NCI-H2107 (cell line): ENCODE results near the gene CDCA7L.
"Not testable (repeated sequence)": the region's sequence is repeated elsewhere in the genome, so short reads cannot be mapped to it uniquely, and the experiment has no call there.

Experiments
- DNase-seq: peaks from one replicate; lab custom pipeline; 2025; lab: John Stamatoyannopoulos, UW

Gene CDCA7L

DNA sequence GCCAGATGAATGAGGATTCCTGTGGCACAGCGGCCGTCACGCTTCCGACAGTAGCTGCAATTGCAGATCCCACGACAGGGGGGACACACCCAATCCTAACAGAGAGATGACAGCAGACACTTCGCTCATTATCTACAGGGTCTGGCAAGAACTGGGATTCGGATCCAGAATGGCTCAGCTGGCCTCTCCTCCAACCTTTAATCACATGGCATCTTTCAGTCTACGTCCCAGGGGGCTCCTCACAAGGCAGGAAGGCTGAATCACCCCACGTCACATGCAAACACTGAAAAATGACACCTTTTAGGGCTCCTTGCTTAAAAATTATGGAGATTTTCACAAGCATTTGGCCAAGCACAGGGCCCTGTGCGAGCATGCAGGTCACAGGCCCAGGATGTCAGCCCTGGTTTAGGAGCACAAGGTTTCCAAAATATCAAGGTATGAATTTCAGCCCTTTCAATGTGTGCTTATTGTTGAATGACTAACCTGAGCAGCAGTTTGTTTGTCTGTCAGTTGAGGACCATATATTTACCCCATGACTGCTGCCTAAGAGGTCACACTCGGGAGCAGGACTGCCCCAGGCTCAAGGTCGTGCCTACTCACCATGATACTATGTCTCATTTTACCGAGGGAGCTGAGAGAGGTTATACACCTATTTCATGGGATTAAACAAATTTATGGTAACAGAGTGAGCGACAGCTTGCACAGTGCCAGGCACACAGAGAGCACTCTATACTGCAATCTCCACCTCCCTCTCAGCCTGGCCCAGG, 42.5 kb downstream of the CDCA7L start:
- no peak for DNase-seq

DNA sequence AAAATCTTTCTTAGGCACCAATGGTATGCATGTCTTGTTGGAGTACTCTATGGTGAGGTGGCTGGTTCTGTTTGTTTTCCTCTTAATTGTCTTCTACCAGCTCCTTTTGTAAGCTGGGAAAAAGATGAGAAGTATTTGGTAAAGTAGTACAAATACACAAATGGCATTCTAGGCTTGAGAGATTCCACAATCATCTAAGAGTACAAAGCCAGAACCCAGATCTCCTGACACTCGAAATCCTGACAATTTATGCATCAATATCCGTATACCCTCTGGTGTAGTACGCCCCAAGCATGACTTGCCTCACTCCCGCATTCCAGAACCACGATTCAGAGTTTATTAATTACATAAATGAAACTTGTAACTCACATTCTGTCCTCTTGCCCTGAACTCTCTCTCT, 43.5 kb downstream of the CDCA7L start:
- no peak for DNase-seq

DNA sequence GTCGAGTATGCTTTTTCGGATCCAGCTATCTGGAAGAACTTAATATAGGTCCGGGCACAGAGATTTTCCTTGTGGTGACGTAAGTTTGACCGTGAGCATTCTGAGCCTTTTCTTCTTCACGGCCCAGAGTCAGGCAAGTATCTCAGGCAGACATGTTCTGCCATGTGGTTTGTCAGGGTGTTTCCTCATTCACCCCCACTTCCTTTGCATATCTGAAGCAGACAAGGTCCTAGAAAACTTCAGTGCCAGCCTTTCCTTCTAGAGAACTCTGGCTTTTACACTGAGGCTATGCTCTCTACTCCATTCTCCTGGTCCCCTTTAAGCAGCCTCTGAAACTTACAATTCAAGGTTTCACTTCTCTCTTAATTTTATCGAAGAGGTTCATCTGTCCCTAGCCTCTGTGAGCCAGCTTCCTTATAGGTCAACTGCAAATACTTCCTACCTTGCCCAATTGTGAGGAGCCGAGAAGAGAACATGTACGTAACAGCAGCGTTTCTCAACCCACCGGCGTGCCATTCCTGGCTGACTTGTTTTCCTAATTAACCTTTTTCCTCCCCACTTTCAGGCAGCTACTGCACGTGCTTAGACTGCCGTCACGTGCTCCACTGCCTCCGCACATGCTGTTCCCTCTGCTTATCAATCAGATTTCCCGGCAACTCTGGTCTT, 47.3 kb downstream of the CDCA7L start:
- no peak for DNase-seq

DNA sequence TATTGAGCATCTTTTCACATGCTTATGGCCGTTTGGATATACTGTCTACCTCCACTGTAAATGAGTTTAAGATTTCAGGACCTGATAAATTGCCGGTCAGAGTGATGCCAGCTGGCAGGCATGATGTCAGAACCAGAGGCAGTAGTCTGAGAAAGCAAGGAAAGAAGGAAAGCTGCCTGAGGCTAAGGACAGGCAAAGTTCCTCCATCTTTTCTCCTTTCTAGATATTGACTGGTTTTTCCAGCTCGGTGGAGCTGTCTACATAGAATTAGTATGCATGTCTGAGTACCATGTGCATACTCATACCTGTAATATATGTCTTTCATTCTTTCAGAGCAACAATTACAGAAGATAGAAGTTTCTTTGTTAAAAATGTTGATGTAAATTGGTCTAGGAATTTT, 52.3 kb downstream of the CDCA7L start:
- DNase-seq = no peak

DNA sequence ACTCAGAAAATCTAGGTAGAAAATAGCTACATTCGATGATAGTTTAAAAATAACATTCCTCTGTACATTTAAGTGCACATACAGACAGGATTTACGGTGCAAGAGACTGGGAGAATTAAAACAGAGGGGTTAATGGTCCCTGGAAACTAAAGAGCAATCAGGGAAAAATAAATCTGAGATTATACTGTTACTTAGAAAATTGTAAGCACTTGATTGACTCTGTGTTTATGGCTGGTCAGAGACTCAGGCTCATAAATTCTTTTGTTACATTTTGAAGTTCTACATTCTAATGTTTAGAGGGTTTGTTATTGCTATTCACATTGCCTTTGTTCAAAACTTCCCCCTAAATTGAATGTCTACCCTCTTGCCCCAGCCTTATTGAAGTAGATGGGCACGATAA, 54.4 kb downstream of the CDCA7L start:
- no peak for DNase-seq

DNA sequence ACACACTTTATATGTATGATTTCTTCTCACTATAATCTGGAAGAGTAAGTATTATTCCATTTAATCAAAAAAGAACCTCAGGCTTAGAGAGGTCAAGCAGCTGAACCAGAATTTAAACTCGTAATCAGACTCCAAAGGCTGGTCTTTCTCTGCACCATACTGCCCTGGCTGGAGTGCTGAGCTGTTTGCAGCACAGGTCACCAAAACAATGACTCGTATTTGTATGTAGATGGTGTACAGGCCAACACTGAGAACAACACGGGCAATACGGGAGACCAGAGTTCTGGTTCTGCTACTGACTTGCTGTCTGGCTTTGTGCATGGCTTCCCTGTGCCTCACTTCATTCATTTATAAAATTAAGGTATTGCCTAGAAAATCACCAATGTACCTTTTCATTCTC, 57.9 kb downstream of the CDCA7L start:
- DNase-seq = no peak

DNA sequence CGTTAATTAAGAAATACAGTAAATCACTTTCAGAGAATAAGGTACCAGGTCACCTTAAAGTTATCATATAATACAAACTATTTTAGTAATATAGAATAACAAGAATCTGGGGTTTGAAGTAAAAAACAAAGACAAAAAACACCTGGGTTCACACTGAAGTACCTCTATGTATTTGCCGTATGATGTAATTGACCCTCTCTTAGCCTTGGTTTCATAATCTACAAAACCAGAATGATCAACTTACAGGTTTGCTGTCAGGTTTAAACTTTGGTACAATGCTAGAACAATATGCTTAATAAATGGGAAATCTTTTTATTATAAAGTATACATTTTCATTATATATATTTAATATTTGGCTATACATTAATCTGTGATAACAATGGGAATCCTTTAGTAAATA, 58.3 kb downstream of the CDCA7L start:
- DNase-seq = no peak

DNA sequence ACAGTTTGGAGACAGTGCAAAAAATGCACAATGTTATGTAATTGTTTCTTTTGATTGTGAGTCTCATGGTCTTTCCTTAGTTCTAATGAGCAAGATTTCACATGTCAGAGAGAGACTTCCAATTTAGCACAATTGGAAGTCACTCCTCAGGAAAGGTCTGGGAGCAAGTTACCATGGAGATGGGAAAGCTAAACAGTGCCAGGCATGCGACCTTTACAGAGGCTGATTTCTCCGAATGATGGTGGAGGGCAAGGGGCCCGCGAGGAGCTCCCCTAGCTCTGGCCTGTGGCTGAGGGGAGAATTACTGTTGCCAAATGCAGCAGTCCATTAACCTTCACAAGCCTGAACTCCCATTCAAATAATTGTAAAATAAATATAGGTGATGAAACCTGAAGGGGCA, 59.3 kb downstream of the CDCA7L start:
- no peak for DNase-seq

DNA sequence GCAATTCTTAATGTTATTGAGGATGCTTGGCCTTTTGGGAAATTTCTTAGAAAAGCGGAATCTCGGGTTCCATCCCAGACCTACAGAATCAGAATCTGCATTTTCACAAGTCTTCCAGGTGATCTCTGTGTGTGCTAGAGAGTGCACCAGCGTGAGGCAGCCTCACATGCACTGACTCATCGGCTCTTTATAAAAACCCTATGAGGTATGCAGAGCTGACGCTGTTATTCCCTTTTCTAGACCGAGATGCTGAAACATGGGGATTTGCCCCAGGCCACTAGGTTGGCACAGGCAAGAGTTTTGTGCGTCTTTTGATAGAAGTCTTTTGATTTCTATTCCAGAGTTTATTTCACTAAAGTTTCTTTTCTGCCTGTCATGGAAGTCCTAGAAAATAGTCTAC, 61.2 kb downstream of the CDCA7L start:
- no peak for DNase-seq

DNA sequence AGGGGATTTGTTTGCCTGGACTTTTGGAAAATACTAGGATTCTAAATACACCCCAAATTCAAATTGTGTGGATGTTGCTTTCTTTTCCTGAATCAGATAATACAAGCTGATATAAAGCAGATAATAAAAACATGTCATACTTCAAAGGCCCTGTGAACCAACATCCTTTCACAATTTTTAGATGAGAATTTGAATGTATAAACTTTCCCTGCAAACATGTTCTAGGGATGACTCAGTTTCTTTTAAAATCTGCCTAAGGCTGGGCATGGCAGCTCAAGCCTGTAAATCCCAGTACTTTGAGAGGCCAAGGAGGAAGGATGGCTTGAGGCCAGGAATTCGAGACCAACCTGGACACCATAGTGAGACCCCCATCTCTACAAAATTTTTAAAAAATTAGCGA, 62.2 kb downstream of the CDCA7L start:
- DNase-seq = not testable (repeated sequence)

DNA sequence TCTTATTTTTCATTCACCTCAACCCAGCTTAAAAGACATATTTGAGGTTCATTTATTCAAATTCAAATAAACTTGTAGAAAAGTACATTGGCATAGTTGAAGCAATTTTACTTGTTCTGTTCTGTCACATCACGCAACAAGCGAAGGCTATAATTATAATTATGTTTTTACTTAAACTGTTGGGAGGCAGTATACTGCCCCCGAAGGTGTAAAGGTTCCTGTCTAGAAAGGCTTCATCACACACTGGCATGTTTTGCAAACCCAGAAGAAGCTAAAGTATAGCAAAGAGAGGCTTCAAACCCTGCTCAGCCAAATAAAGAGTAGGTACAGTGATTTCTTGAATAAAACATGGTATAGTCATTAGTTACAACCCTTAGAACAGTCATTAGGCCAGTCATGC, 62.6 kb downstream of the CDCA7L start:
- no peak for DNase-seq

DNA sequence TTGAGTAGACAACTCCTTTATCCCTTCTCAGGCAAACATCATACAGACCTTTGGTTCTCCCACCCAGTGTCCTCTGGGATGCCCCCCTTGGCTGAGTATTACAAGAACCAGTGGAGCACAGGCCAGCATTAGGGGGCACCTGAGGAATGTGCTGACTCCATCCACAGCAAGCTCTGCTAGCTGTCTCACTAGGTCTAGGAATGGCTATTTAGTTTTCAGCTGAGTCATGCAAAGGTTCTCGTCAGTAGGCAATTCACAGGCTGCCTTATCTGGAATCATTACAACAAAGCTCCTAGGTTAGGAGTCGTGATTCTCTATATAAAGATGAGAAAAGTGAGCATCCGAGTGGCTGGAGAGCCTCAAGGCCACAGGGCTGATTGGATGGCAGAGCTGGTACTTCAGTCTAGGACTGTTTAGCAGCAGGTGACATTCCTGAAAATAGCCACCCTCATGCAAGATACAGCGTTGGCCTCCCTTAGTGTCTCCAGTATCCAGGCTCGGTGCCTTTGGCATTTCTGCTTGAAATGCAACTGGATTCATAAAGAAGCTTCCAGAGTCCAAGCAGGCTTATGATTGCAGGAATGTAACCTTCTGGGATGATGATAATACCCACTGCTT, 75.8 kb downstream of the CDCA7L start:
- DNase-seq = no peak

DNA sequence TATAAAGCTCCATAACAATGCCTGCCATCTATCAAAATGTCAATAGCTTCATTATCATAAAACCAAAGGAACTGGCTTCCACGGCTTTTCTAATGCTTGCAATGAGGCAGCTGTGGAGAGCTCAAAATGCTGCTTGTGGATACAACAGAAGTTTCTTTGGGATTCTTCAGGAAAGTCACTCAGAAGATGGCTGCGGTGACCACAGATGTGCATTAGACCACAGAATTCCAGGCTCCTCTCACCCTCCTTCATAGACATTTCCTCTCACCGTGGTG, 77.2 kb downstream of the CDCA7L start:
- no peak for DNase-seq

DNA sequence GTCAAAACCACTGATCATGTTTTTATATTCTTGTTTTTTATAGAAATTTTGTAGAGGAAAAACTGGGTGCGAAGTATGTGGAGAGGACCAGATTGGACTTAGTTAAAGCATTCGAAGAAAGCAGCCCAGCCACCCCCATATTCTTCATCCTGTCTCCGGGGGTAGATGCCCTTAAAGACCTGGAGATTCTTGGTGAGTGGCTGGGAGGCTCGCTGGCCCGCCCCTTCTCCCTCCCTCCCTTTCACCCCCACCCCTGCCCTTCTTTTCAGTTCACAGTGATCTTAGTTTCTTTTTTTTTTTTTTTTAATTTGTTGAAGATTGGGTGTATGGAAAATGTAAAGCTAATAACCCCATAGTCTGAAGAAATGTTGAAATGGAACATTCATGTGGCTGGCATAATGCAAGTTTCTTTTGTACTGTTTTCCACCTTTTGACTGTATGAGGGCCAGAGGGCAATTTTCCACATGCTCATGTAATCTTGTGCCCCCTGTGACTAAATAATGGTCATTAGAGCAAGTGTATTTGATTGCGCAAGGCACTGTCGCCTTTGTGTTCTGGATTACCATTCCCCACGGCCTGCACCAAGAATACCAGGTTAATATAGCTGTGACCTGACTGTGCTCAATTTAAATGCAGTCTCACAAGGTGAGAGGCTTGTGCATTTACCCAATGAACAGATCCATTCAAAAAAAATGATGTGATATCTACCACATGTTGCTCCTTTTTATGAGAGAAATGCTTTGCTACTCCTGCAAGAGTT, 77.7 kb downstream of the CDCA7L start:
- no peak for DNase-seq

DNA sequence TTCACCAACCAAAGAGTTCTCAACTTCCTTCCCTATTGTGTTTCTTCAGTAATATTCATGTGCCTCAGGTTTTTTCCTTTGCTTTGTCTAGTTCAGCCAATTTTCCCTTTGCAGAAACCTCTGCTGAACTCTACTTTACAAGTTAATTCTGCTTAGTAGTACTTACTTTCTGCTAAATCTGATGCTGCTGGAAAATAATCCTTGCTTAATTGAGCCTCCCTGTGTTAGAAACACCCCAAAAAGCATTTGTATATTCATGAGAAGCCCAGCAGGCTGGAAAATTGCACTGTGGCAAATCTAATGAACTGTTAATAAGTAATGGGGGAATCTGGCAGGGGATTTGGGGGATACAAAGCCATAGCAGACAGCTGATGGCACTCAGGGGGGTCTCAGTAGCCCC, 78.5 kb downstream of the CDCA7L start:
- no peak for DNase-seq

DNA sequence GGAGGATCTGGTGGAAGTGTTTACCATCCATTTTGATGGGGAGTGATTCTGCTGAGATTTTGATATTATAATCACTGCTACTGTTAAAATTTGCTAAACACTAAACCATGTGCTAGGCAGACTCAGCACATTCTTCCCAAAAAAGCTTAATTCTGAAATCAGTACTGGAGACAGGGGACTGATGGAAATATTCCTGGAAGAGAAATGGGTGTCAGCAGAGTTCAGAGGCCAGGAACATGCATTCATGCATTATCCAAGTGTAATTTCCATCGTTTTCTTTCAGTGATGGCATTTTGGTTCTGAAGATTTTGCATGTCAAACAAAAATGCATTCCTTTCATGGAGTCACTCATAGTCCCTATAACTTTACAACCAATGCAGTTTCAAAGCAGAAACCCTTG, 79.0 kb downstream of the CDCA7L start:
- DNase-seq = no peak

DNA sequence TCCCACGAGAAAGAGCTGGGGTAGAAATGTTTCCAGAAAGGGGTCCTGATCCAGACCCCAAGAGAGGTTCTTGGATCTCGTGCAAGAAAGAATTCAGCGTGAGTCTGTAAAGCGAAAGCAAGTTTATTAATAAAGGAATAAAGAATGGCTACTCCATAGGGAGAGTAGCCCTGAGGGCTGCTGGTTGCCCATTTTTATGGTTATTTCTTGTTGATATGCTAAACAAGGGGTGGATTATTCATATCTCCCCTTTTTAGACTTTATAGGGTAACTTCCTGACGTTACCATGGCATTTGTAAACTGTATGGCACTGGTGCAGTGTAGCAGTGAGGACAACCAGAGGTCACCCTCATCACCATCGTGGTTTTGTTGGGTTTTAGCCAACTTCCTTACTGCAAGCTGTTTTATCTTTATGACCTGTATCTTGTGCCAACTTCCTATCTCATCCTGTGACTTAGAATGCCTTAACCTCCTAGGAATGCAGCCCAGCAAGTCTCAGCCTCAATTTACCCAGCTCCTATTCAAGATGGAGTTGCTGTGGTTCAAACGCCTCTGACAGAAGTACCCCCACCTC, 80.0 kb downstream of the CDCA7L start:
- DNase-seq = not testable (repeated sequence)

DNA sequence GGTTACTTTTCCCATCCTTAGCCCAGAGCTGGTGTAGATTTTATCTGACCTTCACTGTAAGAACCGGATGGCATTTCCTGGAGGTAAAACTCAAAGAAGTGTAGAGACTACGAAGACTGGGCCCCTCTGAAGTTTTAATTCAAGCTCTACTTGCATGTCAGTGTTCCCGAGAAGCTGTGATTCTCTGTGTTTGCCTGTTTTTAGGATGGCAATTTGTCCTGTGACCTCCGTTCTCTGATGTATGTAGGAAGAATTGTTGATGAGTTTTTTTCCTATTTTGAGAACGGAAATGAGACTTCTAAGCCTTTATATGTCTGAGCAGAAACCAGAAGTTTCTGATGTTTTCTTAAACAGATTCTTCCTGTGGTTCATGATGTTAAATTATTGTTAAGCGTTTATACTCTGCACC, 94.1 kb downstream of the CDCA7L start:
- DNase-seq = no peak
